Upper lobe of left lung (tissue), 6 donors: ENCODE results near the gene CPHXL. TPM values are rescaled to one million over a fixed set of nuclear protein-coding genes. Genes with fewer than 3 reads are reported as not detected.

Source experiments
- ATAC-seq, 2 donors: fragments of 200-7000 bp; cut with Tn5 transposase; one replicate each; pipeline ENCODE4 v1.9.1; 2022; ENCODE audit warnings: mild to moderate bottlenecking in 2 of 2, moderate library complexity in 2 of 2; ENCODE audit not compliant: low FRiP score in 2 of 2
- DNase-seq, 2 donors: peaks; one replicate each; pipeline ENCODE4 v3.0.0-alpha.2; 2019 to 2020
- H3K27ac ChIP-seq, 4 donors: fragments of 200-600 bp; sonication (generic); one replicate each; pipeline ENCODE4 v1.5.1; 2016 to 2019
- H3K27me3 ChIP-seq, 4 donors: fragments of 200-600 bp; sonication (generic); one replicate each; pipeline ENCODE4 v1.5.1; 2017 to 2019
- H3K36me3 ChIP-seq, 4 donors: fragments of 200-600 bp; sonication (generic); one replicate each; pipeline ENCODE4 v1.5.1; 2016 to 2019
- H3K4me1 ChIP-seq, 4 donors: fragments of 200-600 bp; sonication (generic); one replicate each; pipeline ENCODE4 v1.5.1; 2018 to 2019
- H3K4me3 ChIP-seq, 4 donors: fragments of 200-600 bp; sonication (generic); one replicate each; pipeline ENCODE4 v1.5.1; 2017 to 2019; ENCODE audit warnings: mild to moderate bottlenecking in 2 of 4, moderate library complexity in 1 of 4
- H3K9me3 ChIP-seq, 4 donors: fragments of 200-600 bp; sonication (generic); one replicate each; pipeline ENCODE4 v1.5.1; 2018 to 2019
- EP300 ChIP-seq, 4 donors: sonication (generic); formaldehyde crosslinking; IDR thresholded peaks; one replicate each; pipeline ENCODE4 v1.5.1; 2017; ENCODE audit warnings: antibody characterized with exemption in 4 of 4, control low read depth in 2 of 4
- POLR2A ChIP-seq, 4 donors: fragments of 450-650 bp; IDR thresholded peaks; one replicate each; pipeline ENCODE4 v1.5.1; 2016 to 2017; ENCODE audit warnings: antibody characterized with exemption in 4 of 4, mild to moderate bottlenecking in 2 of 4
- POLR2AphosphoS5 ChIP-seq, 2 donors: sonication (generic); formaldehyde crosslinking; IDR thresholded peaks; one replicate each; pipeline ENCODE4 v1.5.1; 2017; ENCODE audit warnings: antibody characterized with exemption in 2 of 2
- WGBS, 2 donors: methylation state at CpG; one replicate each; pipeline ENCODE4 v1.1.5; 2017 to 2018; 5-methylcytosine and 5-hydroxymethylcytosine counted together
- total RNA-seq, 6 donors: library from RNA; depleted of rRNA in 4 of 6; stranded (reverse); fragments of >200 nt in 4 of 6; gene quantifications; one replicate each; pipeline versions ENCODE4 v1.1.0 to v1.2.1, GENCODE V29; 2016 to 2021
- TF ChIP-seq, protein P1 (sequence below), 6 experiments: fragments of 450-650 bp in 4 of 6; fragments of 200-600 bp in 2 of 6; sonication (generic) in 2 of 6; IDR thresholded peaks; one replicate each; pipeline ENCODE4 v1.5.1; 2016 to 2019; ENCODE audit warnings: antibody characterized with exemption in 6 of 6
- donor health status: DM: no; HTN: no; CAD: no; lungs with moderate emphysema.
- donor health status: DM: no; HTN: yes; CAD: no; lungs with severe emphysema.

CPHXL gene
- total RNA-seq, 6 donors from 2014 or later = not detected

DNA sequence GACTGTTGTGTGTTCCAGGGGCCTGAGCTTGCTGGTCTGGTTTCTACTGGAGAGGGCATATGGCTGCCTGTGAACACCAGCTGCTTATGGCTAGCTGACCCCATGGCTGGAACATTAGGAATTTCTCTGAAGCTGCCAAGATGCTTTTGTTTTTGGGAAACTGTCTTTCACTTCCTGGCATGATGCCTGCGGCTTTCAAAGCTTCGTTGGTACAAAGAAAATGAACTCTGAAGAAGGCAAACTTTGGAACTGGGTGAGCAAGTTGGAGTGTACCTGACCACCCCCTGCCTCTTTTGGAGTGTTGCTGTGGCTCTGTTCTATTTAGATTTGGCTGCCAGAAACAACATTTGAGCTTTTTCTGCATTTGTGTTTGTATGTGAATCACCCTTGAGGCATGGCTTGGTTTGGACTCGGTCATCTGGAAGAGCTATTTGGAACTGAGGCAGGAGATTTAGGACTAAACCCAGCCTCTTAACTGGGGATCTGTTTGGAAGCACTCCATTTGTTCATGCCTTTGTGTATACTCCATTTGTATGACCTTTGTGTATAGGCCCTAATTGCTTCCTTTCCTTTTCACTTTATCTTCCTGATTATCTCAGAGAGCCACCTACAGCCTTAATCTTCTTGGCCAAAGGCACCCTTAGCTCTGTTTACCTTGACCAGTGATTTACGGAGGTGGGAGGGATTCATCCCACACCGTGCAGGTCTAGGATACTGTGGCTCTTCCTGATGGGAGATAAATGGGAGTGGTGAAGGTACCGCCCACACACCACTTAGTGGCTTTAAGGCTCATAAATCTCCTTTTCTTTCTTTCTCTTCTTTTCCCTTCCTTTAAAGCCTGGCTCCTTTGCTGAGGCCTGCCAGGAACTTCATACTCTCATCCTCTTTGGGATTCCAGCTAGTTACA, 7.3 kb upstream of the CPHXL start:
- Histone ChIP-seq H3K9me3 (no peaks in the 10 kb centered on the region), H3K4me3 (no peak overlapping the region), H3K4me1 (peaks cover 0 to 13% (median 9%) of the 10 kb centered on the region in 4 donors), H3K27ac (peak overlapping the region in 2 of 4 donors; percentile 52 to 62), H3K36me3 (no peaks in the 10 kb centered on the region), H3K27me3 (no peaks in the 10 kb centered on the region)
- TF ChIP-seq, protein P1, sequence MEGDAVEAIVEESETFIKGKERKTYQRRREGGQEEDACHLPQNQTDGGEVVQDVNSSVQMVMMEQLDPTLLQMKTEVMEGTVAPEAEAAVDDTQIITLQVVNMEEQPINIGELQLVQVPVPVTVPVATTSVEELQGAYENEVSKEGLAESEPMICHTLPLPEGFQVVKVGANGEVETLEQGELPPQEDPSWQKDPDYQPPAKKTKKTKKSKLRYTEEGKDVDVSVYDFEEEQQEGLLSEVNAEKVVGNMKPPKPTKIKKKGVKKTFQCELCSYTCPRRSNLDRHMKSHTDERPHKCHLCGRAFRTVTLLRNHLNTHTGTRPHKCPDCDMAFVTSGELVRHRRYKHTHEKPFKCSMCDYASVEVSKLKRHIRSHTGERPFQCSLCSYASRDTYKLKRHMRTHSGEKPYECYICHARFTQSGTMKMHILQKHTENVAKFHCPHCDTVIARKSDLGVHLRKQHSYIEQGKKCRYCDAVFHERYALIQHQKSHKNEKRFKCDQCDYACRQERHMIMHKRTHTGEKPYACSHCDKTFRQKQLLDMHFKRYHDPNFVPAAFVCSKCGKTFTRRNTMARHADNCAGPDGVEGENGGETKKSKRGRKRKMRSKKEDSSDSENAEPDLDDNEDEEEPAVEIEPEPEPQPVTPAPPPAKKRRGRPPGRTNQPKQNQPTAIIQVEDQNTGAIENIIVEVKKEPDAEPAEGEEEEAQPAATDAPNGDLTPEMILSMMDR (IDR thresholded peaks at IDR 0.05) = no peak
- TF ChIP-seq POLR2AphosphoS5 (IDR thresholded peaks at IDR 0.05) (no peak), EP300 (IDR thresholded peaks at IDR 0.05) (no peak), POLR2A (IDR thresholded peaks at IDR 0.05) (no peak)
- DNase-seq (no peak), ATAC-seq (peak; percentile 49 to 77)
- 35 to 50% methylated on average over 6 of the region's 6 CpGs for WGBS, 2 donors

GRCh38 chr16:75732871-75733270, 6.6 kb upstream of the CPHXL start:
- DNase-seq (no peak), ATAC-seq (peak in 1 of 2 donors; percentile 30)
- H3K36me3 ChIP-seq = no peaks in the 10 kb centered on the region
- TF ChIP-seq EP300 (IDR thresholded peaks at IDR 0.05) (no peak), POLR2A (IDR thresholded peaks at IDR 0.05) (no peak), POLR2AphosphoS5 (IDR thresholded peaks at IDR 0.05) (no peak)
- TF ChIP-seq, protein P1 (IDR thresholded peaks at IDR 0.05) = no peak
- no peaks in the 10 kb centered on the region for H3K27me3 ChIP-seq
- no peak overlapping the region for H3K4me3 ChIP-seq
- H3K27ac ChIP-seq = peak overlapping the region in 1 of 4 donors; percentile 62
- H3K9me3 ChIP-seq = no peaks in the 10 kb centered on the region
- WGBS, 2 donors = 27 to 49% methylated on average over 2 of the region's 2 CpGs
- H3K4me1 ChIP-seq = peaks cover 0 to 13% (median 9%) of the 10 kb centered on the region in 4 donors

- WGBS, 2 donors = 46 to 59% methylated on average over 3 of the region's 3 CpGs
- no peak for ATAC-seq
- TF ChIP-seq POLR2A (IDR thresholded peaks at IDR 0.05) = no peak
- TF ChIP-seq EP300 (IDR thresholded peaks at IDR 0.05) = no peak
Observed at GRCh38 chr16:75727221-75727620, 931 bp upstream of the CPHXL start.

GRCh38 chr16:75718452-75718851, 7.8 kb downstream of the CPHXL start:
- Histone ChIP-seq H3K9me3 (no peaks in the 10 kb centered on the region), H3K36me3 (no peaks in the 10 kb centered on the region), H3K4me3 (no peak overlapping the region), H3K27ac (no peak overlapping the region), H3K27me3 (no peaks in the 10 kb centered on the region), H3K4me1 (no peaks in the 10 kb centered on the region)
- ATAC-seq = no peak
- DNase-seq = no peak
- TF ChIP-seq POLR2A (IDR thresholded peaks at IDR 0.05) (no peak), POLR2AphosphoS5 (IDR thresholded peaks at IDR 0.05) (no peak), EP300 (IDR thresholded peaks at IDR 0.05) (no peak)
- TF ChIP-seq, protein P1 (IDR thresholded peaks at IDR 0.05) = no peak
- WGBS, 2 donors = 88 to 91% methylated on average over 4 of the region's 4 CpGs

More at GRCh38 chr16:75727221-75727620, 931 bp upstream of the CPHXL start:
- DNase-seq = no peak
- Histone ChIP-seq H3K27ac (no peak overlapping the region), H3K27me3 (no peaks in the 10 kb centered on the region), H3K4me3 (no peak overlapping the region), H3K9me3 (no peaks in the 10 kb centered on the region), H3K36me3 (no peaks in the 10 kb centered on the region), H3K4me1 (no peaks in the 10 kb centered on the region)

GRCh38 chr16:75714661-75715060, 11.6 kb downstream of the CPHXL start:
- DNase-seq (no peak), ATAC-seq (no peak)
- no peak overlapping the region for H3K4me3 ChIP-seq
- no peaks in the 10 kb centered on the region for H3K36me3 ChIP-seq
- H3K27ac ChIP-seq = no peak overlapping the region
- TF ChIP-seq, protein P1 (IDR thresholded peaks at IDR 0.05) = no peak
- TF ChIP-seq POLR2AphosphoS5 (IDR thresholded peaks at IDR 0.05) = no peak
- TF ChIP-seq POLR2A (IDR thresholded peaks at IDR 0.05) = no peak
- TF ChIP-seq EP300 (IDR thresholded peaks at IDR 0.05) = no peak
- no peaks in the 10 kb centered on the region for H3K4me1 ChIP-seq
- H3K9me3 ChIP-seq = peaks cover 0 to 13% (median 8%) of the 10 kb centered on the region in 4 donors
- no peaks in the 10 kb centered on the region for H3K27me3 ChIP-seq
